Calu3 (cell line): ENCODE measurements around the gene EMP3. TPM values are rescaled to one million over a fixed set of nuclear protein-coding genes. Genes with fewer than 3 reads are reported as not detected.
"Not testable (repeated sequence)": the region's sequence is repeated elsewhere in the genome, so short reads cannot be mapped to it uniquely, and the experiment has no call there.

ENCODE experiments used
- BruUV-seq: library from RNA; stranded (reverse); fragments of 400-500 nt; replicated peaks from 2 replicates; lab custom pipeline; 2021; lab: Mats Ljungman, UMichigan
- CTCF ChIA-PET: fragments of 300-600 bp; sonication (Branson Sonifier 250); formaldehyde crosslinking; loops from one replicate; lab custom pipeline; 2022; ENCODE audit warnings: antibody characterized with exemption; lab: Charles Lee
- DNase-seq: peaks from one replicate; pipeline ENCODE4 v3.0.0; 2022
- H3K27ac Mint-ChIP-seq: one replicate; pipeline ENCODE4 v1.8.0; 2022; ENCODE audit warnings: mixed read lengths; ENCODE audit not compliant: unreplicated experiment
- H3K27me3 Mint-ChIP-seq: one replicate; pipeline ENCODE4 v1.8.0; 2022; ENCODE audit warnings: mixed read lengths; ENCODE audit not compliant: unreplicated experiment
- H3K36me3 Mint-ChIP-seq: one replicate; pipeline ENCODE4 v1.8.0; 2022; ENCODE audit warnings: mild to moderate bottlenecking, moderate library complexity, mixed read lengths; ENCODE audit not compliant: insufficient read depth, unreplicated experiment
- H3K4me1 Mint-ChIP-seq: one replicate; pipeline ENCODE4 v1.8.0; 2022; ENCODE audit warnings: mild to moderate bottlenecking, low read depth, mixed read lengths; ENCODE audit not compliant: unreplicated experiment
- H3K4me3 Mint-ChIP-seq: one replicate; pipeline ENCODE4 v1.8.0; 2022; ENCODE audit warnings: mild to moderate bottlenecking, low read depth, moderate library complexity, mixed read lengths; ENCODE audit not compliant: unreplicated experiment
- H3K9me3 Mint-ChIP-seq: one replicate; pipeline ENCODE4 v1.8.0; 2022; ENCODE audit warnings: low read depth, mixed read lengths; ENCODE audit not compliant: unreplicated experiment
- CTCF ChIP-seq: fragments of 200-600 bp; IDR thresholded peaks from one replicate; pipeline ENCODE4 v1.8.0; 2022; ENCODE audit warnings: antibody characterized with exemption; ENCODE audit not compliant: unreplicated experiment
- intact Hi-C: fragments of 100-400 bp; cut with micrococcal nuclease; formaldehyde crosslinking; loops from one replicate; pipeline ENCODE4 v1.10.0; 2022; ENCODE audit not compliant: unreplicated experiment
- total RNA-seq: library from RNA; stranded (reverse); gene quantifications from 2 replicates; pipeline ENCODE4 v1.2.3, GENCODE V29; 2022

Gene EMP3
- total RNA-seq, 1 experiment from 2014 or later = 29.5 TPM

GRCh38 chr19:48287748-48288147, 37.6 kb upstream of the EMP3 start:
- H3K4me3 Mint-ChIP-seq = no peak overlapping the region
- H3K9me3 Mint-ChIP-seq = peaks cover 20% of the 10 kb centered on the region
- DNase-seq = no peak
- H3K27me3 Mint-ChIP-seq = peaks cover 11% of the 10 kb centered on the region
- BruUV-seq = no TSS peak
- H3K27ac Mint-ChIP-seq = no peak overlapping the region
- intact Hi-C loops = no loop called here
- CTCF ChIA-PET = interaction anchor here (0.7 kb wide), 1 partner anchor 38 kb away, joined by 3 read pairs; no protein-coding TSS in a partner anchor
- no peak for TF ChIP-seq CTCF
- no peaks in the 10 kb centered on the region for H3K4me1 Mint-ChIP-seq
- H3K36me3 Mint-ChIP-seq = peaks cover 6% of the 10 kb centered on the region

- peaks cover 15% of the 10 kb centered on the region for H3K27me3 Mint-ChIP-seq
- TF ChIP-seq CTCF = no peak
- peaks cover 10% of the 10 kb centered on the region for H3K9me3 Mint-ChIP-seq
- peaks cover 6% of the 10 kb centered on the region for H3K36me3 Mint-ChIP-seq
- no peaks in the 10 kb centered on the region for H3K4me1 Mint-ChIP-seq
- no peak overlapping the region for H3K27ac Mint-ChIP-seq
- DNase-seq = no peak
- BruUV-seq = no TSS peak
- peak overlapping the region; percentile 70 for H3K4me3 Mint-ChIP-seq
- CTCF ChIA-PET = interaction anchor here (0.6 to 1.4 kb wide), 3 partner anchors 17 to 303 kb away, joined by 3 to 5 read pairs (median 4); no protein-coding TSS in a partner anchor
- intact Hi-C loops = no loop called here
Measured at GRCh38 chr19:48290401-48290770, 35.0 kb upstream of the EMP3 start.

DNA sequence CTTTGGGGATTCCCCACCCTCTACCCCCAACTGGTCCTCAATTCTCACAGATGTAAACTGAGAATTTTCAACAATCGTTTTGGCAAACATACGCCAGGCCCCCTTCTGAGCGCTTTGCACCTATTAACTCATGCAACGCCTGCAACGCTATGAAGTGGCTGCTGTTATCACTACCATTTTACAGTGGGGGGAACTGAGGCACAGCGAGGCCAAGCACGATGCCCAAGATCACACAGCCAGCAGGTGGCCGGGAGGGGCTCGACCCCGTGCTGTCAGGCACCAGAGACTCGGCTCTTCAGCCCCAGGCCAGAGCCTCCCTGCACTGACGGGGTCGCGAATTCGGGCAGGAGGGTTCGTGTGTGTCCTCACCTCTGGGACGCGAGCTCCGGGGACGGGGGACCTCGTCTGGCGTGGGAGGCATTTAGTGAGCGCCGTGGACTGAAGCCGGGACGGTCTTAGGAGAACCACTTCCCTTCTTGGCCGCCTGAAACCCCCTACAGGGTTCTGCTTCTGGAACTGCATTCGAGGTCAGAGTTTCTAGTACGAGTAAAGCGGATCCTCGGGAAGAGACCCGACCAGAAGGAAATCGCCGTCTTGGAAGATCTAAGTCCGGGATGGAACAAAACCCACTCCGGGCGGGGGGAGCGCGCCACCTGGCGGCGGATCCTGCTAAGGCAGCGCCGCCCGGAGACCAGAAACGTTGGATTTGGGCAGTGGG, 34.4 kb upstream of the EMP3 start:
- H3K27me3 Mint-ChIP-seq = peaks cover 18% of the 10 kb centered on the region
- intact Hi-C loops = loop anchor here (1.0 kb wide), 1 partner anchor 24 kb away; no protein-coding TSS in a partner anchor
- no TSS peak for BruUV-seq
- H3K27ac Mint-ChIP-seq = no peak overlapping the region
- peak; percentile 87 for DNase-seq
- peak; percentile 92 for TF ChIP-seq CTCF
- H3K9me3 Mint-ChIP-seq = peaks cover 8% of the 10 kb centered on the region
- CTCF ChIA-PET = interaction anchor here (0.6 to 1.4 kb wide), 3 partner anchors 18 to 304 kb away, joined by 3 to 5 read pairs (median 4); no protein-coding TSS in a partner anchor
- peaks cover 6% of the 10 kb centered on the region for H3K36me3 Mint-ChIP-seq
- no peaks in the 10 kb centered on the region for H3K4me1 Mint-ChIP-seq
- H3K4me3 Mint-ChIP-seq = peak overlapping the region; percentile 70

DNA sequence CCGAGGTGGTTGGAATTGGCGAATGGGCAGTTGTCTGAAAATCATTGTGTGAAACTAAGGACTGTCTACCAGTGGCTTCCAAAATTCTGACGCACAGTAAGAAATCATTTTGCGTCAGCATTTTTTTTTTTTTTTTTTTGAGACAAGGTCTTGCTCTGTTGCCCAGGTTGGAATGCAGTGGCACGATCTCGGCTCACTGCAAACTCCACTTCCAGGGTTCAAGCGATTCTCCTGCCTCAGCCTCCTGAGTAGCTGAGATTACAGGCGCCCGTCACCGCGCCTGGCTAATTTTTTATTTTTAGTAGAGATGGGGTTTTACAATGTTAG, 33.9 kb upstream of the EMP3 start:
- Mint-ChIP-seq H3K4me3 (peak overlapping the region; percentile 70), H3K27me3 (peaks cover 18% of the 10 kb centered on the region)
- not testable (repeated sequence) for H3K9me3 Mint-ChIP-seq, H3K4me1 Mint-ChIP-seq, H3K36me3 Mint-ChIP-seq, H3K27ac Mint-ChIP-seq, DNase-seq, BruUV-seq
- intact Hi-C loops = loop anchor here (1.0 kb wide), 1 partner anchor 24 kb away; no protein-coding TSS in a partner anchor
- CTCF ChIA-PET = interaction anchor here (0.7 to 1.4 kb wide), 3 partner anchors 18 to 27 kb away, joined by 3 to 4 read pairs (median 3); no protein-coding TSS in a partner anchor
